ENCODE measurements around the gene RSPO4. TPM values are rescaled to one million over a fixed set of nuclear protein-coding genes. Genes with fewer than 3 reads are reported as not detected.

RSPO4 gene
- polyA plus RNA-seq, 1 donor, result 0.28 TPM

Other genes starting within 250 kb of the RSPO4 start
- 0.61 TPM for gene SLC52A3, start 233.8 kb downstream of the RSPO4 start, polyA plus RNA-seq (ENCODE audit: insufficient read length)
- 24.3 TPM for gene FAM110A, start 168.6 kb downstream of the RSPO4 start, polyA plus RNA-seq (ENCODE audit: insufficient read length)
- 0.18 TPM for gene ANGPT4, start 86.0 kb downstream of the RSPO4 start, polyA plus RNA-seq (ENCODE audit: insufficient read length)
- 116 TPM for gene PSMF1, start 116.3 kb upstream of the RSPO4 start, polyA plus RNA-seq (ENCODE audit: insufficient read length)
- gene TMEM74B, start 182.7 kb upstream of the RSPO4 start, polyA plus RNA-seq (ENCODE audit: insufficient read length), result 4.9 TPM
- gene C20orf202, start 201.1 kb upstream of the RSPO4 start, polyA plus RNA-seq (ENCODE audit: insufficient read length), result 0.36 TPM
- gene RAD21L1, start 223.7 kb upstream of the RSPO4 start, polyA plus RNA-seq (ENCODE audit: insufficient read length), result not detected

Measured in hindlimb muscle (tissue), 1 donor.